C4-2B (cell line): Measurements from ENCODE around the gene OTUD1.

Experiments
- ZFX ChIP-seq: fragments of 450-650 bp; IDR thresholded peaks from 2 replicates; pipeline ENCODE4 v1.6.1; 2017
- TF ChIP-seq, protein P1 (sequence below): fragments of 450-650 bp; conservative IDR thresholded peaks from 2 replicates; pipeline ENCODE4 v1.5.1; 2017; ENCODE audit warnings: mild to moderate bottlenecking

DNA sequence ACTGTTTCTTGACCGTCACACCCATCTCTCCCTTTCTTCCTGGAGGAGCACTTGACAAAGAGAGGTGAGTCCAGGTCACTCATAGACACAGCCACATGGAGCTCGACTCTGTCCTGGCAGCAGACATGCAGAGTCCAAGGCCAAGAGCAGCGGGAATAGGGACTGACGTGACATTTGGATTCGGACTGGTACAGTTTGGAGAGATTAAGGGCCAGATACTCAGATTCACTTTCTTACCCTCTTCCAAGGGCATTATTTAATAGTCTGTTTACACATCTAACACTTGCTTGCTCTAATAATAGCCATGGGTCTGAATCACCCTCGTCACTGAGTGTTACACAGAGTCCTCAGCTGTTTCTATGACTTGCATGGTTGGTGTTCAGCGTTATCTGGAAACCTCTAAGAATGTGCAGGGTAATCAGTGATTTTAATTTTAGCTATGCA, 39.2 kb upstream of the OTUD1 start:
- TF ChIP-seq, protein P1, sequence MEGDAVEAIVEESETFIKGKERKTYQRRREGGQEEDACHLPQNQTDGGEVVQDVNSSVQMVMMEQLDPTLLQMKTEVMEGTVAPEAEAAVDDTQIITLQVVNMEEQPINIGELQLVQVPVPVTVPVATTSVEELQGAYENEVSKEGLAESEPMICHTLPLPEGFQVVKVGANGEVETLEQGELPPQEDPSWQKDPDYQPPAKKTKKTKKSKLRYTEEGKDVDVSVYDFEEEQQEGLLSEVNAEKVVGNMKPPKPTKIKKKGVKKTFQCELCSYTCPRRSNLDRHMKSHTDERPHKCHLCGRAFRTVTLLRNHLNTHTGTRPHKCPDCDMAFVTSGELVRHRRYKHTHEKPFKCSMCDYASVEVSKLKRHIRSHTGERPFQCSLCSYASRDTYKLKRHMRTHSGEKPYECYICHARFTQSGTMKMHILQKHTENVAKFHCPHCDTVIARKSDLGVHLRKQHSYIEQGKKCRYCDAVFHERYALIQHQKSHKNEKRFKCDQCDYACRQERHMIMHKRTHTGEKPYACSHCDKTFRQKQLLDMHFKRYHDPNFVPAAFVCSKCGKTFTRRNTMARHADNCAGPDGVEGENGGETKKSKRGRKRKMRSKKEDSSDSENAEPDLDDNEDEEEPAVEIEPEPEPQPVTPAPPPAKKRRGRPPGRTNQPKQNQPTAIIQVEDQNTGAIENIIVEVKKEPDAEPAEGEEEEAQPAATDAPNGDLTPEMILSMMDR, result no peak
- no peak for TF ChIP-seq ZFX
